Thoracic aorta (tissue), 2 donors: Measurements from ENCODE around the gene ANKS6. TPM values are rescaled to one million over a fixed set of nuclear protein-coding genes. Genes with fewer than 3 reads are reported as not detected.

ENCODE experiments used
- ATAC-seq: fragments of 150-250 bp; one replicate; pipeline ENCODE4 v1.8.0; 2017; ENCODE audit warnings: low read depth; ENCODE audit not compliant: insufficient number of reproducible peaks, low FRiP score
- DNase-seq: peaks from one replicate; pipeline ENCODE4 v3.0.0-alpha.2; 2020; ENCODE audit warnings: low spot score
- H3K27ac ChIP-seq, 2 donors: fragments of 200-600 bp; sonication (generic); 1 replicate in 1 of 2; 2 replicates in 1 of 2; pipeline ENCODE4 v1.5.1; 2016; ENCODE audit warnings: mild to moderate bottlenecking in 2 of 2, moderate library complexity in 2 of 2
- H3K27me3 ChIP-seq: fragments of 200-600 bp; sonication (generic); replicated peaks from 2 replicates; pipeline ENCODE4 v1.6.0; 2016; ENCODE audit warnings: mild to moderate bottlenecking; ENCODE audit not compliant: insufficient read depth
- H3K36me3 ChIP-seq: fragments of 200-600 bp; sonication (generic); one replicate; pipeline ENCODE4 v1.5.1; 2016
- H3K4me1 ChIP-seq, 2 donors: fragments of 200-600 bp; sonication (generic); 1 replicate in 1 of 2; 2 replicates in 1 of 2; pipeline versions ENCODE4 v1.5.1 to v1.6.0; 2016; ENCODE audit warnings: low read depth in 2 of 2, mild to moderate bottlenecking in 1 of 2; ENCODE audit not compliant: control insufficient read depth in 1 of 2
- H3K4me3 ChIP-seq: fragments of 200-600 bp; sonication (generic); 2 replicates; pipeline ENCODE4 v1.5.1; 2016; ENCODE audit warnings: mild to moderate bottlenecking
- H3K9me3 ChIP-seq: fragments of 200-600 bp; sonication (generic); 2 replicates; pipeline ENCODE4 v1.5.1; 2016
- CTCF ChIP-seq: fragments of 200-600 bp; sonication (generic); IDR thresholded peaks from one replicate; pipeline ENCODE4 v1.5.1; 2019; ENCODE audit warnings: antibody characterized with exemption
- total RNA-seq, 2 donors: library from RNA; depleted of rRNA; stranded (reverse); fragments of >200 nt; gene quantifications; one replicate each; pipeline versions ENCODE4 v1.1.0 to v1.2.3, GENCODE V29; 2016

Gene ANKS6
- total RNA-seq, 2 donors from 2014 or later: 35.1 to 45.8 TPM

- Histone ChIP-seq H3K27me3 (no peaks in the 10 kb centered on the region), H3K36me3 (peaks cover 35% of the 10 kb centered on the region), H3K9me3 (no peaks in the 10 kb centered on the region), H3K27ac (no peak overlapping the region), H3K4me3 (no peak overlapping the region), H3K4me1 (no peaks in the 10 kb centered on the region)
- TF ChIP-seq CTCF: no peak
- ATAC-seq (no peak), DNase-seq (no peak)
Observed at GRCh38 chr9:98750364-98751060, 45.8 kb downstream of the ANKS6 start.

- DNase-seq: no peak
- Histone ChIP-seq H3K27ac (no peak overlapping the region), H3K9me3 (no peaks in the 10 kb centered on the region), H3K36me3 (peaks cover 29% of the 10 kb centered on the region), H3K4me3 (no peak overlapping the region), H3K27me3 (no peaks in the 10 kb centered on the region), H3K4me1 (no peaks in the 10 kb centered on the region)
- ATAC-seq: no peak
- TF ChIP-seq CTCF: no peak
Observed at GRCh38 chr9:98747476-98747875, 48.9 kb downstream of the ANKS6 start.

GRCh38 chr9:98745470-98745869 is 50.9 kb downstream of the ANKS6 start:
- no peak overlapping the region for H3K4me3 ChIP-seq
- TF ChIP-seq CTCF: no peak
- H3K4me1 ChIP-seq: no peaks in the 10 kb centered on the region
- H3K27me3 ChIP-seq: no peaks in the 10 kb centered on the region
- no peaks in the 10 kb centered on the region for H3K9me3 ChIP-seq
- ATAC-seq (no peak), DNase-seq (no peak)
- no peak overlapping the region for H3K27ac ChIP-seq
- peaks cover 24% of the 10 kb centered on the region for H3K36me3 ChIP-seq

GRCh38 chr9:98743818-98744611 is 52.3 kb downstream of the ANKS6 start:
- no peak for TF ChIP-seq CTCF
- Histone ChIP-seq H3K36me3 (peaks cover 21% of the 10 kb centered on the region), H3K4me1 (no peaks in the 10 kb centered on the region)

GRCh38 chr9:98743329-98743728 is 53.0 kb downstream of the ANKS6 start:
- DNase-seq (no peak), ATAC-seq (no peak)
- no peak overlapping the region for H3K27ac ChIP-seq
- no peaks in the 10 kb centered on the region for H3K9me3 ChIP-seq
- no peaks in the 10 kb centered on the region for H3K4me1 ChIP-seq
- TF ChIP-seq CTCF: no peak
- no peaks in the 10 kb centered on the region for H3K27me3 ChIP-seq
- no peak overlapping the region for H3K4me3 ChIP-seq
- peaks cover 21% of the 10 kb centered on the region for H3K36me3 ChIP-seq

More at GRCh38 chr9:98743818-98744611, 52.3 kb downstream of the ANKS6 start:
- ATAC-seq (no peak), DNase-seq (no peak)
- H3K9me3 ChIP-seq: no peaks in the 10 kb centered on the region
- no peak overlapping the region for H3K27ac ChIP-seq
- no peak overlapping the region for H3K4me3 ChIP-seq
- H3K27me3 ChIP-seq: no peaks in the 10 kb centered on the region
